Mononuclear cell (primary cell): ENCODE results near the gene STK39. TPM values are rescaled to one million over a fixed set of nuclear protein-coding genes. Genes with fewer than 3 reads are reported as not detected.

ENCODE experiments used
- H3K27me3 ChIP-seq: 2 replicates; pipeline ENCODE4 v1.6.0; 2011; ENCODE audit warnings: low read length, control low read depth; ENCODE audit not compliant: insufficient read depth
- H3K4me1 ChIP-seq: 2 replicates; pipeline ENCODE4 v1.5.1; 2011; ENCODE audit warnings: mild to moderate bottlenecking, low read length, control low read depth; ENCODE audit not compliant: insufficient read depth
- H3K4me3 ChIP-seq: 2 replicates; pipeline ENCODE4 v1.5.1; 2011; ENCODE audit warnings: mild to moderate bottlenecking, low read length, moderate library complexity
- H3K9me3 ChIP-seq: 2 replicates; pipeline ENCODE4 v1.5.1; 2011; ENCODE audit warnings: low read depth, mild to moderate bottlenecking, control low read depth, low read length
- total RNA-seq: library from RNA; depleted of rRNA; stranded (reverse); fragments of >200 nt; gene quantifications from one replicate; pipeline ENCODE4 v1.2.3, GENCODE V29; 2012

STK39 gene
- total RNA-seq, 1 donor: 12.6 TPM

DNA sequence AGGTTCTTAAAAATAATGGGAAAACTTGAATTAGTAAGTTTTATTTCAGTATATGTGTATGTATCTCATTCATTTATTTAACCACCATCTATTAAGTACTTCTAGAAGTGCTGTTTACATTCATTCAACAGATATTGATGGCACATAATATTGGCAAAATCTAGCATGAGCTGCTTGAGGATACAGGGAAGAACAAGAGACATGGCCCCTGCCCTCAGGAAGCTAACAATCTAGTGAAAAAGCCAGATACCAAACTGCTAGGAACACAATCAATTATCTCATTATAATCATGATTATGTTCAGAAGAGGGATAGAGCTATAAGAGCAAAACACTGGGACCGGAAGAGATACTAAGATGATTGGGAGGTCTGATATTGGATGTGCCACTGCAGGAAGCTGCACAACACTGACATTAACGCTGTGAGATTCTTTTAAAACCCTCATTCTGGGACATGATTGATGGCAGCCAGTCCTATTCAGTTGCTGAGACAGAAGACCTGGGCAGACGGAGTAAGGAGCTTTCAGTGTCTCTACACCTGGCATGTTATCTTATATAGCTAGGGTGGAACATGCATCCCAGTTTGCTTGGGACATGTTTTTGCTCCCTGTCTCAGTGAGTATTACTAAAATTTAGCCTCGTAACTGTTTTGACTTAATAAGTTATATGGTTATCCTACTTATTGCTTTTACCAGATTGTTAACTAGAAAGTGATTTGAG is 314.1 kb downstream of the STK39 start:
- Histone ChIP-seq H3K9me3 (no peaks in the 10 kb centered on the region), H3K4me1 (no peaks in the 10 kb centered on the region), H3K27me3 (no peaks in the 10 kb centered on the region), H3K4me3 (no peak overlapping the region)

DNA sequence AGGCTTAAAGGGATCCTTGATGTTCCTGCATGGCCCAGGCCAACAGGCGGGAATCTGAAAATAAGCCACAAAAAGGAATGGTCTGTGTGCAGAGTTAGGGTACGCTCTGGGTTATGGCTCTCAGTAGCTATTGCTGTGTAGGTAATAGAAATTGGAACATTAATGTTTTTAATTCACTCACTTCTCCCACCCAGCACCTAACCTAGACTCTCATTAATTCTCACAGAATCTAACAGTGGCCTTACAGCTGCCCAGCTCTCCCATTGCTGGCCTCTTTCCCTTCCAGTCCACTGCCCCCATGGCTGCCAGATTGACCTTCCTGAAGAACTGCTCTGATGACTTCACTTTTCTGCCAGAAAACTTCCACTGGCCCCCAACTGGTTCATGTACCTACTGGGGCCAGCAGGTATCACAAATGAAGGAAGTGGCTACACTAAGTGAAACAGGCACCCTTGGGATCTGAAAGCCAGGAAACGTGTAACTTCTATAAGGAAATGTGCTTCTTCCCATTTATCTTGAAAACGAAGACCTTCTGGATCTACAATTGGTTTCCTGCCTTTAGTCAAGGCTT is 315.2 kb downstream of the STK39 start:
- Histone ChIP-seq H3K9me3 (no peaks in the 10 kb centered on the region), H3K27me3 (no peaks in the 10 kb centered on the region), H3K4me3 (no peak overlapping the region), H3K4me1 (no peaks in the 10 kb centered on the region)

DNA sequence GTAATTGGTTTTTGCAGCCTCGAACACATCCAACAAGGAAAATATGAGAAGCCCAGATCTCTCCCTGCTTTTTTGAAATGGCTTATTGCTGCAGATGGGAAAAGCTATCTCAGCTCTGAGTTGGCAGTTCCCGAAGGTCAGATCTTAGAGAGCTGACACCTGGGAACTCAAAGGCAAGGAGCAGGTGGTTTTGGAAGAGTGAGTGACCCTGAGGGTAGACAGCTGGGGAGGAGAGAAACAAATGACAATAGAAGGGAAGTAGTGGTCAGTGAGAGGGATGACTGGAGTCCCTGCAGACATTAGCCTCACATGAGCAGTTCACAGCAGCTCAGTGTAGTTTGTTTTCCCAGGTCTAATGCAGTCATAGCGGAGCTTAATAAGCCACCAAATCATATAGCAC is 317.9 kb downstream of the STK39 start:
- Histone ChIP-seq H3K27me3 (no peaks in the 10 kb centered on the region), H3K4me3 (no peak overlapping the region), H3K9me3 (no peaks in the 10 kb centered on the region), H3K4me1 (no peaks in the 10 kb centered on the region)

DNA sequence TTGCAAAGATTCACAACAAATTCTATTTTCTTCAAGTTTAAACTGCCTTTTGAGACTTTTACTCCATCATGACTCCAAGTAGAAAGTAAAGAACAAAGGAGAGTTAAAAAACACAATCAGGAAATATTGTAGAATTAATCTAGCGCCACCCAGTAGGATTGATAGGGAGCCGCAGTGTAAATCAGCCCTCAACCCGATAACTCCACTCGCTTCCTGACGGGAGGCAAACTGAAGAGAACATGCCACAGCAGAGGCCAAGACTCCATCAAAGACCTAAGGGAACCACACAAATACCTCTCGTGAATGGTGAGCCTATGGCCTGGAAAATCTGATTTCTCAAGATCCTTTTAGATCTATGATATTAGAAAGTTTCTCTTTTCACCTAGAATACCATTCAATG is 319.0 kb downstream of the STK39 start:
- Histone ChIP-seq H3K4me1 (no peaks in the 10 kb centered on the region), H3K9me3 (no peaks in the 10 kb centered on the region), H3K4me3 (no peak overlapping the region), H3K27me3 (no peaks in the 10 kb centered on the region)

- H3K4me1 ChIP-seq: no peaks in the 10 kb centered on the region
- H3K4me3 ChIP-seq: no peak overlapping the region
- H3K27me3 ChIP-seq: no peaks in the 10 kb centered on the region
- H3K9me3 ChIP-seq: no peaks in the 10 kb centered on the region
These were observed 321.6 kb downstream of the STK39 start for GRCh38 chr2:167925758-167926157.

DNA sequence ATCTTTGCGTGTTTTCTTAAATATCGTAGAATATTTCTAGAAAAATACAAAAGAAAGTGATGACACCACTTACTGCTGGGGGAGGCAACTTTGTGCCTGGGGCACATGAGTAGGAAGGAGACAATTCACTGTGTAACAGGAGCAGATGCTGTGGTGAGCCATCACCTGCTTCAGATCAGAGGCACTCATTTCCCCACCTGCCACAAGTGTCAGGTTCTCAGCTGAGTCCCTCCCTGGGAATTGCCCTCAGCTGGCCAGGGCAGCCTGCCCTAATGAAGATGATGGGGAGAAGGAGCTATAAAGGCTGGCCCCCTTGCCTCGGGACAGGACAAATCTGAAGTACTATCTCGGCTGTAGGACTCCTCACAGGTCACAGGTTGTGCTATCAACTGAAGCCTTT is 322.8 kb downstream of the STK39 start:
- no peaks in the 10 kb centered on the region for H3K4me1 ChIP-seq
- H3K27me3 ChIP-seq: no peaks in the 10 kb centered on the region
- H3K9me3 ChIP-seq: no peaks in the 10 kb centered on the region
- no peak overlapping the region for H3K4me3 ChIP-seq

- no peaks in the 10 kb centered on the region for H3K9me3 ChIP-seq
- H3K4me1 ChIP-seq: no peaks in the 10 kb centered on the region
- no peak overlapping the region for H3K4me3 ChIP-seq
- no peaks in the 10 kb centered on the region for H3K27me3 ChIP-seq
These were observed 330.6 kb downstream of the STK39 start for GRCh38 chr2:167916756-167917155.

- H3K4me1 ChIP-seq: no peaks in the 10 kb centered on the region
- no peaks in the 10 kb centered on the region for H3K27me3 ChIP-seq
- H3K9me3 ChIP-seq: no peaks in the 10 kb centered on the region
- H3K4me3 ChIP-seq: no peak overlapping the region
These were observed 332.4 kb downstream of the STK39 start for GRCh38 chr2:167914969-167915368.

DNA sequence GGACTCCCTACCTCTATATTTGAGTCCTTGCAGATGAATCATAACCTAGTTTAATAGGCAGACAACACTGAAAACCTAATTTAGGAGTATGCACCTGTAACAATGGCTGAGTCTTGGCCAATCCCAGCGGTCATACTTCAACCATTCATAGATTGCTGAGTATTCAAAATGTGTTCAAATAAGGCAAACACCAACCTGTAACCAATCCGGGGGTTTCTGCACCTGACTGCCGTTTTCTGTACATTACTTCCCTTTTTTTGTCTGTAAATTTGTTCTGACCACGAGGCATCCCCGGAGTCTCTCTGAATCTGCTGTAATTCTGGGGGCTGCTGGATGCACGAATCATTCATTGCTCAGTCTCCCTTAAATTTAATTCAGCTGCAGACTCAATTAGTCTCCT is 338.6 kb downstream of the STK39 start:
- no peaks in the 10 kb centered on the region for H3K27me3 ChIP-seq
- H3K4me3 ChIP-seq: no peak overlapping the region
- no peaks in the 10 kb centered on the region for H3K9me3 ChIP-seq
- no peaks in the 10 kb centered on the region for H3K4me1 ChIP-seq

DNA sequence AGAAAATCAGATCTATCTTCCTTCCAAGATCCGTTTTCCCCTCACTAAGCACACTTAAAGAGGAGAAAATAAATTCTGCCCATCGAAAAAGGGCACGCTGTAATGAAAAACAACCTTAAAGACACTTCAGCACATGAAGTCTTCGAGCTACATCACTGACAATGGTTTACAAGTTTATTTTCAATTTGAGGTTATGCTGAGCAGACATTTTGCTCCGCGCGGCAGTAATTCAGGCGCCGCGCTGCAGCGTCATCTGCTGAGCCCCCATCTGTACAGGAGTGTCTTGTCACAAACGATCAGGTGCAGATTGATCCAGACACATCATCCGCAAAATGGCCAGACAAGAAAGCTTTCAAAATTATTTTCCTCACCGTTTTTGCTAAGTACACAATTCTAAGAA is 341.7 kb downstream of the STK39 start:
- no peak overlapping the region for H3K4me3 ChIP-seq
- H3K27me3 ChIP-seq: no peaks in the 10 kb centered on the region
- H3K9me3 ChIP-seq: no peaks in the 10 kb centered on the region
- H3K4me1 ChIP-seq: no peaks in the 10 kb centered on the region

Other genes with a start within 250 kb of the STK39 start
- 28.2 TPM for gene CERS6, start 208.7 kb upstream of the STK39 start, total RNA-seq